K562 (cell line): Measurements from ENCODE around the gene WFDC12. TPM values are rescaled to one million over a fixed set of nuclear protein-coding genes. Genes with fewer than 3 reads are reported as not detected.

Source experiments
- ATAC-seq: fragments of 200-7000 bp; cut with Tn5 transposase; 3 replicates; pipeline ENCODE4 v1.9.1; 2020; ENCODE audit warnings: moderate library complexity
- BruUV-seq: library from RNA; stranded (reverse); fragments of 400-500 nt; replicated peaks from 2 replicates; lab custom pipeline; 2021; lab: Mats Ljungman, UMichigan
- CTCF ChIA-PET: fragments of 300-600 bp; formaldehyde crosslinking; extraction: SDS; loops from one replicate; lab custom pipeline; 2021; ENCODE audit warnings: low intra/inter-chr PET ratio; lab: Yijun Ruan, JAX
- POLR2A ChIA-PET: fragments of 300-600, 350-650 bp; sonication (Branson Sonifier 250); formaldehyde crosslinking; extraction: SDS; loops from one replicate; lab custom pipeline; 2021; ENCODE audit warnings: antibody characterized with exemption, inconsistent platforms; lab: Yijun Ruan, JAX
- DNase-seq, 4 experiments: peaks; one replicate each; pipeline versions ENCODE4 v3.0.0 to v3.0.0-alpha.2; 2011 to 2018; ENCODE audit warnings: low spot score in 3 of 4, mixed read lengths in 3 of 4; ENCODE audit errors: extremely low read depth in 1 of 4
- FAIRE-seq: peaks from 2 replicates; lab custom pipeline; 2011; peaks lifted over from hg19 to GRCh38; lab: Jason Lieb, UNC
- H2AFZ ChIP-seq: 2 replicates; pipeline ENCODE4 v1.6.0; 2011; ENCODE audit warnings: low read depth, low read length, control low read depth, inconsistent platforms
- H3K27ac ChIP-seq: fragments of 200-600 bp; 3 replicates; pipeline ENCODE4 v1.8.0; 2011; ENCODE audit warnings: low read depth, mild to moderate bottlenecking, control low read depth, inconsistent platforms, low read length, moderate library complexity, mixed read lengths; ENCODE audit errors: extremely low read depth
- H3K27me3 ChIP-seq, 2 experiments: fragments of 300-600 bp in 1 of 2; 2 replicates in 1 of 2; 3 replicates in 1 of 2; pipeline versions ENCODE4 v1.6.0 to v1.8.0; 2011; ENCODE audit warnings: inconsistent platforms in 2 of 2, low read length in 2 of 2, mild to moderate bottlenecking in 1 of 2, mixed read lengths in 1 of 2, moderate library complexity in 1 of 2; ENCODE audit not compliant: control insufficient read depth in 2 of 2, insufficient read depth in 2 of 2
- H3K36me3 ChIP-seq: fragments of 300-600 bp; 3 replicates; pipeline ENCODE4 v1.8.0; 2011; ENCODE audit warnings: mild to moderate bottlenecking, low read length, inconsistent platforms; ENCODE audit not compliant: control insufficient read depth, insufficient read depth
- H3K4me1 ChIP-seq, 2 experiments: fragments of 200-600 bp in 1 of 2; replicated peaks in 1 of 2; 2 replicates in 1 of 2; 3 replicates in 1 of 2; pipeline versions ENCODE4 v1.5.1 to v1.8.0; 2011; ENCODE audit warnings: inconsistent platforms in 2 of 2, low read length in 2 of 2, mild to moderate bottlenecking in 1 of 2, mixed read lengths in 1 of 2, moderate library complexity in 1 of 2; ENCODE audit not compliant: control insufficient read depth in 2 of 2, insufficient read depth in 2 of 2
- H3K4me2 ChIP-seq: 2 replicates; pipeline ENCODE4 v1.6.1; 2011; ENCODE audit warnings: low read length, control low read depth, inconsistent platforms, mixed read lengths; ENCODE audit not compliant: insufficient read depth
- H3K4me3 ChIP-seq: fragments of 200-600 bp; sonication (generic), shearing (Covaris generic); 2 replicates; pipeline ENCODE4 v1.5.1; 2016; ENCODE audit warnings: control low read depth, inconsistent platforms
- H3K79me2 ChIP-seq: fragments of 200-600 bp; 3 replicates; pipeline ENCODE4 v1.8.0; 2011; ENCODE audit warnings: low read length, inconsistent platforms; ENCODE audit not compliant: control insufficient read depth, insufficient read depth
- H3K9ac ChIP-seq, 2 experiments: 2 replicates each; pipeline versions ENCODE4 v1.6.0 to v1.6.1; 2011; ENCODE audit warnings: low read depth in 2 of 2, low read length in 2 of 2, control low read depth in 1 of 2, inconsistent platforms in 1 of 2, mild to moderate bottlenecking in 1 of 2, mixed read lengths in 1 of 2; ENCODE audit not compliant: insufficient read depth in 1 of 2
- H3K9me1 ChIP-seq: one replicate; pipeline ENCODE4 v1.6.0; 2011; ENCODE audit warnings: inconsistent platforms, mild to moderate bottlenecking, low read length, moderate library complexity; ENCODE audit not compliant: control insufficient read depth, insufficient read depth
- H3K9me3 ChIP-seq: replicated peaks from 2 replicates; pipeline ENCODE4 v1.5.1; 2011; ENCODE audit warnings: low read depth, low read length, inconsistent platforms; ENCODE audit not compliant: control insufficient read depth, insufficient read depth
- H4K20me1 ChIP-seq: replicated peaks from 2 replicates; pipeline ENCODE4 v1.6.1; 2011; ENCODE audit warnings: low read length, inconsistent platforms, mixed read lengths; ENCODE audit not compliant: control insufficient read depth, insufficient read depth
- CBFB ChIP-seq: sonication (generic); formaldehyde crosslinking; IDR thresholded peaks from 2 replicates; pipeline ENCODE4 v1.4.0; 2020; ENCODE audit warnings: mild to moderate bottlenecking, missing genetic modification reagents
- EWSR1 ChIP-seq: fragments of 450-650 bp; IDR thresholded peaks from 2 replicates; pipeline ENCODE4 v1.6.1; 2018; ENCODE audit warnings: borderline replicate concordance, mild to moderate bottlenecking, low read depth, moderate library complexity; ENCODE audit not compliant: partially characterized antibody
- GATAD2B ChIP-seq: fragments of 450-650 bp; IDR thresholded peaks from 2 replicates; pipeline ENCODE4 v1.6.1; 2017; ENCODE audit warnings: mild to moderate bottlenecking, borderline replicate concordance
- HOXB6 ChIP-seq: fragments of 250-450 bp; sonication (Bioruptor Pico); IDR thresholded peaks from 2 replicates; pipeline ENCODE4 v1.5.1; 2022; ENCODE audit warnings: mild to moderate bottlenecking, borderline replicate concordance
- MTA1 ChIP-seq: fragments of 450-650 bp; IDR thresholded peaks from 2 replicates; pipeline ENCODE4 v1.6.1; 2017; ENCODE audit warnings: borderline replicate concordance
- NCOA6 ChIP-seq: fragments of 450-650 bp; IDR thresholded peaks from 2 replicates; pipeline ENCODE4 v1.6.1; 2017; ENCODE audit warnings: mild to moderate bottlenecking
- NR4A1 ChIP-seq, 2 experiments: fragments of 250-450 bp in 1 of 2; fragments of 450-650 bp in 1 of 2; sonication (Bioruptor Pico) in 1 of 2; IDR thresholded peaks; 2 replicates each; pipeline versions ENCODE4 v1.4.0 to v1.6.1; 2016 to 2020; ENCODE audit warnings: mild to moderate bottlenecking in 2 of 2, missing compliant biosample characterization in 1 of 2, missing genetic modification characterization in 1 of 2, moderate library complexity in 1 of 2
- POLR2H ChIP-seq: IDR thresholded peaks from 2 replicates; pipeline ENCODE4 v1.6.1; 2016; ENCODE audit warnings: missing genetic modification characterization, low read depth, mild to moderate bottlenecking, control low read depth, missing compliant biosample characterization, moderate library complexity
- SMC3 ChIP-seq: conservative IDR thresholded peaks from 2 replicates; pipeline ENCODE4 v1.6.1; 2011; ENCODE audit warnings: low read depth, low read length, improper control_type of control experiment; ENCODE audit not compliant: insufficient read depth
- ZNF707 ChIP-seq: fragments of 250-450 bp; sonication (Bioruptor Pico); conservative IDR thresholded peaks from 2 replicates; pipeline ENCODE4 v1.8.0; 2022; ENCODE audit warnings: inconsistent platforms, mild to moderate bottlenecking, moderate library complexity
- WGBS: fragments of 100-300 bp; shearing (Covaris generic); methylation state at CpG from one replicate; pipeline ENCODE4 v1.1.6; 2016; ENCODE audit warnings: low coverage, mixed read lengths; ENCODE audit not compliant: insufficient coverage; ENCODE audit errors: missing lambda C conversion rate; 5-methylcytosine and 5-hydroxymethylcytosine counted together
- in situ Hi-C: fragments of 300-500 bp; cut with MboI; formaldehyde crosslinking; loops from 4 replicates; pipeline ENCODE4 v1.15.0; 2018; ENCODE audit warnings: inconsistent platforms, mixed read lengths
- intact Hi-C: fragments of 100-400 bp; cut with micrococcal nuclease; formaldehyde crosslinking; loops from 2 replicates; pipeline ENCODE4 v1.14.2; 2022
- polyA plus RNA-seq, 8 experiments: library from polyadenylated mRNA; depleted of rRNA in 4 of 8; stranded (reverse) in 5 of 8; unstranded in 3 of 8; fragments of >200 nt; fragmentation: Nextera tagmentation in 2 of 8; fragmentation: Illumina TruSeq in 1 of 8; extraction: Ambion mirVana in 2 of 8; extraction: Trizol in 1 of 8; gene quantifications; 2 replicates each; pipeline versions ENCODE4 v1.2.1 to v1.2.3, GENCODE V29; 2011 to 2014; ENCODE audit warnings: inconsistent platforms in 1 of 8, missing spikeins in 1 of 8
- total RNA-seq, 7 experiments: library from RNA; depleted of rRNA in 6 of 7; stranded (reverse); fragments of >200 nt in 6 of 7; fragmentation: Illumina TruSeq in 2 of 7; extraction: Trizol in 2 of 7; gene quantifications; 2 replicates each; pipeline versions ENCODE4 v1.2.1 to v1.2.3, GENCODE V29; 2011 to 2021; ENCODE audit warnings: low replicate concordance in 1 of 7

WFDC12 gene
- total and polyA plus RNA-seq, 9 of the 15 experiments (the other 6 are each of a cell fraction or from before 2014, with no cell fraction given), result not detected

- H3K9ac ChIP-seq, result no peak overlapping the region
- intact Hi-C loops (no loop called here), in situ Hi-C loops (no loop called here)
- ATAC-seq (no peak), DNase-seq (no peak), FAIRE-seq (no peak)
- H3K4me2 ChIP-seq, result no peak overlapping the region
- ChIA-PET CTCF (no interaction called here), POLR2A (no interaction called here)
- TF ChIP-seq EWSR1, result no peak
- no peak for TF ChIP-seq CBFB (CRISPR knock-in tag)
- TF ChIP-seq GATAD2B, result no peak
- TF ChIP-seq POLR2H, result no peak
- no peak for TF ChIP-seq MTA1
- no peak for TF ChIP-seq ZNF707 (CRISPR knock-in tag)
- no peak for TF ChIP-seq NCOA6
- TF ChIP-seq HOXB6 (CRISPR knock-in tag), result no peak
- no peak for TF ChIP-seq SMC3
- no peak for TF ChIP-seq NR4A1 (CRISPR knock-in tag; IDR thresholded peaks at IDR 0.05)
- TF ChIP-seq NR4A1 (tag; IDR thresholded peaks at IDR 0.05), result no peak
- H4K20me1 ChIP-seq, result no peaks in the 10 kb centered on the region
- H3K79me2 ChIP-seq, result no peaks in the 10 kb centered on the region
- H3K9me1 ChIP-seq, result no peaks in the 10 kb centered on the region
- H3K36me3 ChIP-seq, result no peaks in the 10 kb centered on the region
- no peak overlapping the region for H3K4me3 ChIP-seq
- no peaks in the 10 kb centered on the region for H3K4me1 ChIP-seq
- peaks cover 0 to 8% of the 10 kb centered on the region in 2 experiments; a peak in 4 of 5 replicates for H3K27me3 ChIP-seq
- 0% methylated on average over 4 of the region's 4 CpGs for WGBS
- no peaks in the 10 kb centered on the region for H3K9me3 ChIP-seq
- H3K27ac ChIP-seq, result no peak overlapping the region
- BruUV-seq, result no TSS peak
- H2AFZ ChIP-seq, result no peak overlapping the region
These were observed 16.6 kb upstream of the WFDC12 start for GRCh38 chr20:45140836-45141235.
